ENCODE results near the gene CBX8.

- no peak for TF ChIP-seq CTCF (IDR thresholded peaks at IDR 0.05; ENCODE audit: extremely low read depth in 1 of 2, insufficient read depth in 1 of 2, low read depth in 1 of 2, low read length in 2 of 2)
- no peak for TF ChIP-seq POLR2A (IDR thresholded peaks at IDR 0.05; ENCODE audit: low read depth, low read length)
- TF ChIP-seq EZH2 (IDR thresholded peaks at IDR 0.05; ENCODE audit: borderline replicate concordance, low read depth, low read length, severe bottlenecking): no peak
- no peak for TF ChIP-seq MAX (IDR thresholded peaks at IDR 0.05; ENCODE audit: insufficient read depth, insufficient read length)
Measured at GRCh38 chr17:79795795-79796443, 958 bp downstream of the CBX8 start.
